Subcutaneous adipose tissue (tissue), 4 donors: ENCODE measurements around the gene BUD13. TPM values are rescaled to one million over a fixed set of nuclear protein-coding genes. Genes with fewer than 3 reads are reported as not detected.

Experiments used
- total RNA-seq, 4 donors: library from RNA; depleted of rRNA; stranded (reverse); fragments of >200 nt; gene quantifications; one replicate each; pipeline ENCODE4 v1.1.0, GENCODE V29; 2016
- TF ChIP-seq, protein P1 (sequence below): fragments of 450-650 bp; IDR thresholded peaks from one replicate; pipeline ENCODE4 v1.5.1; 2016; ENCODE audit warnings: low read depth, mild to moderate bottlenecking, control low read depth, antibody characterized with exemption, moderate library complexity

BUD13 gene
- total RNA-seq, 4 donors from 2014 or later = 11.0 to 12.8 (median 12.5) TPM

DNA sequence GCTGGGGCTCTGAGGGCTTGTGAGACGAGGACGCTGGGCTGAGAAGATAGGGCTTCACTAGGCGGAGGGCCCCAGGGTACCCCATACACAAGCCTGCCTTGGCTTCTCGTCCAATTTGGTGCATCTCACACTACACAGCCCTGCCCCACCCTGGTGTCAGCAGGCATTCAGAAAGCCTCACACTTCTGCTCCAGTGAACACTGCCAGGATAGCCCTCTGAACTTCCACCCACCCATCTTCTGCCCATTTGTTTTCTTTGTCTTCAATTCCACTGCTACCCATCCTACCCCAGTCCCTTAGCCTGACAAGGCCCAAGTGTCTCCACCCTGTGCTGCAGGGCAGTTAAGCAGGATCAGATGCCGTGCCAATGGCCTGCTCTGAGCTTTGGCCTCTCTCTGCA is 1.9 kb upstream of the BUD13 start:
- TF ChIP-seq, protein P1, sequence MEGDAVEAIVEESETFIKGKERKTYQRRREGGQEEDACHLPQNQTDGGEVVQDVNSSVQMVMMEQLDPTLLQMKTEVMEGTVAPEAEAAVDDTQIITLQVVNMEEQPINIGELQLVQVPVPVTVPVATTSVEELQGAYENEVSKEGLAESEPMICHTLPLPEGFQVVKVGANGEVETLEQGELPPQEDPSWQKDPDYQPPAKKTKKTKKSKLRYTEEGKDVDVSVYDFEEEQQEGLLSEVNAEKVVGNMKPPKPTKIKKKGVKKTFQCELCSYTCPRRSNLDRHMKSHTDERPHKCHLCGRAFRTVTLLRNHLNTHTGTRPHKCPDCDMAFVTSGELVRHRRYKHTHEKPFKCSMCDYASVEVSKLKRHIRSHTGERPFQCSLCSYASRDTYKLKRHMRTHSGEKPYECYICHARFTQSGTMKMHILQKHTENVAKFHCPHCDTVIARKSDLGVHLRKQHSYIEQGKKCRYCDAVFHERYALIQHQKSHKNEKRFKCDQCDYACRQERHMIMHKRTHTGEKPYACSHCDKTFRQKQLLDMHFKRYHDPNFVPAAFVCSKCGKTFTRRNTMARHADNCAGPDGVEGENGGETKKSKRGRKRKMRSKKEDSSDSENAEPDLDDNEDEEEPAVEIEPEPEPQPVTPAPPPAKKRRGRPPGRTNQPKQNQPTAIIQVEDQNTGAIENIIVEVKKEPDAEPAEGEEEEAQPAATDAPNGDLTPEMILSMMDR = no peak

DNA sequence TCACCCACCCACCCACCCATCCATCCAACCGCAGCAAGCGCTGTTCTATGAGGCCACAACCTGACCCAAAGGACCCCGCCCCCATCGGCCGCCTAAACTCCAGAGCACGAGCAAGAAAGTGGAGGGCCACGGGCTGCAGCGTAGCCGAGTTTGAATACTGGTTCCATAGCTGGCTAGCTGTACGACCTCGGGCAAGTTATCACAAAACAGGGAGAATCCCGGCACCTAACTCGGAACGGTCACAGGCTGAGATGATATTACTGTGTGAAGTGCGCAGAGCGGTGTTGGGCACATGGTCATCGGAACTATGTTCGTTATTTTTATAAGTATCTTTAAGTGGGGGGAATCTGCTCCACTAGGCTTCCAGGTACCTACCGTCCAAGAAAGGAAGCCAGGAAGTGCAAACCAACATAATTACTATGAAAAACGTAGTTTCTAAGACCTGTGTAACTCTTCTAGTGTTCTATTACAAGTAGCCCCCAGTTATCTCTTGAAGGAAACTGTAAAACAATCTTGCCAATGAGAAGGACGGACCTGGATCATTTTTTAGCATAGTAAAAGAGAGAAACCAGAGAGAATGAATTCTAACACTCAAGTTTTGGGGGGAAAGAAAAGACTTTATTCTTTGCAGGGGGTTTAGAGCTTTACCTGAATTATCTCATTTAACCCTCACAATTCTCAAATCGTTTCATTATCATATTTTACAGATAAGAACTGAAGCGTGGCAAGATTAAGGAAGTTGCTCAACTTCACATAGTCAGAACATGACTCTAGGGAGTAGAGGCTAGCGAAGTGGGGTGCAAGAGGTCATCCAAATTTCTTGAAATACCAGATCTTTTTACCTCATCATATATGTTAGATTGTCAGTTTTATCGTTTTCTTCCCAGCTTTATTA is 663 bp upstream of the BUD13 start:
- TF ChIP-seq, protein P1 = no peak

DNA sequence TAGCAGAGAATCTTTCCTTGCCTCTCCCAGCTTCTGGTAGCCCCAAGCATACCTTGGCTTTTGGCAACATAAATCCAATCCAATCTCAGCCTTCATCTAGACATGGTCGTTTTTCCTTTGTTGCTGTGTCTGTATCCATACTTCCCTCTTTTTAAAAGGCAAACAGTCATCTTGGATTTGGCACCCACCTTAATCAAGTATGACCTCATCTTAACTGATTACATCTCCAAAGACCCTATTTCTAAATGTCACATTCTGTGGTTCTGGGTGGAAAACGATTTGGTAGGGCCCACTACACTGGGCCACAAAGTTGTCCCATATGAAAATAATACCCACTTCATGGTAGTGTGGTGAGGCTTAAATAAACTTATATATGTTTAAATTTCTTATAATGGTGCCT is 852 bp downstream of the BUD13 start:
- TF ChIP-seq, protein P1 = no peak

DNA sequence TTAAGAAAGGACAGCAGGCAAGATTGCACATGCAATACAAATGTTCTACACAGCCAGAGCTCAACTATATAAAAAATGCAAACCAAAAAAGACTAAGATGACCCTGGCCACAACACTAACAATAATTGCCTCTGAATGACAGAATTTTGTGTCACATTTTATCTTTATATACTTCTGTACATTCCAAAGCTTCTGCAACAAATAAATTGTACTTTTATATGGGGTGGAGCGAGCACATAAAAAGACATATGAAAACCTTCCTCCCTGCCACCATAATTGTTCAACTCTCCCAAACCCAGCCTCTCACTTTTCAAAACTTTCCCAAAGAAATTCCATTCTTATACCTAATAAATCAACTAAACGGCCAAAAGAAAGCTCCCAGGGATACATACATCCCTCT is 10.7 kb downstream of the BUD13 start:
- TF ChIP-seq, protein P1 = no peak

DNA sequence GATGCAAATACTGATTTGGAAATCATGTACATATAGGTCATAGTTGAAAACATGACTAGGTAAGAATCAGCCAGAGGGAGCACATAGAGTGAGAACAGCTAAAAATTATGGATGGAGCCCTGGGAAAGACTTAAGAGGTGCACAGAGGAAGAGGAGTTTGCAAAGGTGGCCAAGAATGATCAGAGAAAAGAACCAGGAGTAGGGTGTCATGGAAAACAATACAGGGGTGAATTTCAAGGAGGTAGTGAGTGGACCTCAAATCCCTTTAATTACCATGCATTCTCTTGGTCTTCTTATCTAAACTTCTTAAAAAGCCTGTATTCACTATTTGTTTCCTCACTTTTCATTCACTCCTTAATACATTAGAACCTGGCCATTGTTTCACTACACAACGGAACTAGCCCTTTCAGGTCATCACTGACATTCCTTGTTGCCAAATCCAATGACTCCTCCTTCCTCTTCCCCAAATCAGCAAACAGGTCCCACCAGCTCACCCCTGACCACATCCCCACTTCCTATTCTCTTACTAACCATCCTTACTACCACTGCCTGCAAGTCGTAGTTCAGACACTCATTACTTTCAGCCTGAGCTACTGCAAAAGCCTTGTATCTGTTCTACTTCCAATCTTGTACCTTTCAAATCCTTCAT is 22.6 kb downstream of the BUD13 start:
- TF ChIP-seq, protein P1 = no peak

DNA sequence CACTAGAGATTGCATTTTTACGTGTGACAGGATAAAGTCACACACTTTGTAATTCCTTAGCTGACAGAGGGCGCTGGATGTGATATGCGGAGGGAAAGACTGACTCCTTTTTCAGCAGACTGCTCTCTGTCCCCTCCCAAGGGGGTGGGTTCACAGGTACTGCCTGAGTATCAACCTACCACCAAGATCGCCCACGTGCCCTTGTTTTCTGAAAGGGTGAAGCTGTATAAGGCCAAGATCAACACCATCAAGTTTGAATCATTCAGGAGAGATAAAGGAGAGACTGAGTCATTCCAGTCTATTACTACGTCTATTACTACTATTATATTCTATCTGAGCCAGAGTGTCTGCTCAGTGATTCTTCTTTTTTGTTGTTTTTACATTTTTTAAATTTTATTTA is 30.7 kb downstream of the BUD13 start:
- TF ChIP-seq, protein P1 = no peak

DNA sequence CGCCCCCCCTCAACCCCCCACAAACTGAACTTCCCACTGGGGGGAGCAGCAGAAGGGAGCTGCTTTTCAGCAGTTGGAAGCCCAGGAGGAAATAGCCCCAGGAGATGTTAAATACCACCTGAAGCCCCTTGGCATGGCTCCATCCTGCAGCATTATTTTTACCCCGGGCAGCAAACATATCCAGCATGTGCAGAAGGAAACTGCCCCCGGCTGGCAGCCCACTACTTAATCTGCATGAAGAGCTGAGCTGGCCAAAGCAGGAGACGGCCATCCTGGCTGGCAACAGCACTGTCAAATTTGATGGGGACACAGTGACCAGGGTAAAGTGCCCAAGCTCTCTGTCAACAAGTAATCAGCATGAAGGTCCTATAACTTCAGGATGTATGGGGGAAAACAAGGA is 32.0 kb downstream of the BUD13 start:
- TF ChIP-seq, protein P1 = no peak
